HepG2 (cell line): ENCODE data around the gene NPAS2. TPM values are rescaled to one million over a fixed set of nuclear protein-coding genes. Genes with fewer than 3 reads are reported as not detected.

Experiments
- FOXJ3 ChIP-seq: sonication (generic); formaldehyde crosslinking; IDR thresholded peaks from 2 replicates; pipeline ENCODE4 v1.4.0; 2020; ENCODE audit warnings: missing genetic modification reagents, mild to moderate bottlenecking, borderline replicate concordance
- FOXK2 ChIP-seq: fragments of 450-650 bp; IDR thresholded peaks from 2 replicates; pipeline ENCODE4 v1.6.1; 2016
- HNF4A ChIP-seq: sonication (generic); formaldehyde crosslinking; IDR thresholded peaks from 2 replicates; pipeline ENCODE4 v1.4.0; 2020; ENCODE audit warnings: missing genetic modification reagents
- REXO4 ChIP-seq: sonication (generic); formaldehyde crosslinking; IDR thresholded peaks from 2 replicates; pipeline ENCODE4 v1.8.0; 2022; ENCODE audit warnings: missing genetic modification reagents, mild to moderate bottlenecking, borderline replicate concordance
- SMARCC2 ChIP-seq: fragments of 450-650 bp; IDR thresholded peaks from 2 replicates; pipeline ENCODE4 v1.6.1; 2017; ENCODE audit warnings: antibody characterized with exemption, mild to moderate bottlenecking
- SSRP1 ChIP-seq: IDR thresholded peaks from 2 replicates; pipeline ENCODE4 v1.6.1; 2016; ENCODE audit warnings: control low read depth
- TEAD3 ChIP-seq: optimal IDR thresholded peaks from 2 replicates; pipeline ENCODE3; 2016; ENCODE audit warnings: borderline replicate concordance
- YEATS2 ChIP-seq: sonication (generic); formaldehyde crosslinking; IDR thresholded peaks from 2 replicates; pipeline ENCODE4 v1.4.0; 2020; ENCODE audit warnings: missing genetic modification reagents, borderline replicate concordance
- ZFY ChIP-seq: sonication (generic); formaldehyde crosslinking; IDR thresholded peaks from 2 replicates; pipeline ENCODE4 v1.4.0; 2020; ENCODE audit warnings: missing genetic modification reagents
- ZNF430 ChIP-seq: sonication (generic); formaldehyde crosslinking; IDR thresholded peaks from 2 replicates; pipeline ENCODE4 v1.9.0; 2021; ENCODE audit warnings: mild to moderate bottlenecking, missing genetic modification reagents
- ZNF562 ChIP-seq: sonication (generic); formaldehyde crosslinking; IDR thresholded peaks from 2 replicates; pipeline ENCODE4 v1.8.0; 2022; ENCODE audit warnings: missing genetic modification reagents, borderline replicate concordance
- ZNF589 ChIP-seq: sonication (generic); formaldehyde crosslinking; conservative IDR thresholded peaks from 2 replicates; pipeline ENCODE4 v1.8.0; 2022; ENCODE audit warnings: mild to moderate bottlenecking, moderate library complexity, missing genetic modification reagents
- ZNF672 ChIP-seq: sonication (generic); formaldehyde crosslinking; IDR thresholded peaks from 2 replicates; pipeline ENCODE4 v1.8.1; 2022; ENCODE audit warnings: missing genetic modification reagents
- ZNF749 ChIP-seq: sonication (generic); formaldehyde crosslinking; IDR thresholded peaks from 2 replicates; pipeline ENCODE4 v1.8.0; 2022; ENCODE audit warnings: mild to moderate bottlenecking, missing genetic modification reagents, moderate library complexity, borderline replicate concordance
- ZSCAN20 ChIP-seq: sonication (generic); formaldehyde crosslinking; IDR thresholded peaks from 2 replicates; pipeline ENCODE4 v1.4.0; 2020; ENCODE audit warnings: missing genetic modification reagents, mild to moderate bottlenecking, borderline replicate concordance
- polyA plus RNA-seq, 8 experiments: library from polyadenylated mRNA; depleted of rRNA in 3 of 8; stranded (reverse) in 7 of 8; unstranded in 1 of 8; fragments of >200 nt; fragmentation: Illumina TruSeq in 4 of 8; extraction: Trizol in 4 of 8; gene quantifications; 2 replicates each; pipeline versions ENCODE4 v1.2.1 to v1.2.3, GENCODE V29; 2011 to 2016; ENCODE audit warnings: low read depth in 4 of 8, missing spikeins in 1 of 8, mixed read lengths in 1 of 8; ENCODE audit not compliant: insufficient read depth in 1 of 8
- total RNA-seq, 5 experiments: library from RNA; depleted of rRNA; stranded (reverse); fragments of >200 nt; fragmentation: Illumina TruSeq; extraction: Trizol; gene quantifications; 2 replicates each; pipeline ENCODE4 v1.2.3, GENCODE V29; 2016; ENCODE audit warnings: low read depth in 1 of 5
- TF ChIP-seq, protein P1 (sequence below): sonication (generic); formaldehyde crosslinking; IDR thresholded peaks from 2 replicates; pipeline ENCODE4 v1.4.0; 2020; ENCODE audit warnings: low read depth, missing genetic modification reagents
- TF ChIP-seq, protein P2 (sequence below): sonication (generic); formaldehyde crosslinking; conservative IDR thresholded peaks from 2 replicates; pipeline ENCODE4 v1.4.0; 2020; ENCODE audit warnings: missing genetic modification reagents
- TF ChIP-seq, protein P3 (sequence below): sonication (generic); formaldehyde crosslinking; IDR thresholded peaks from 2 replicates; pipeline ENCODE4 v1.4.0; 2020; ENCODE audit warnings: missing genetic modification reagents
- TF ChIP-seq, protein P4 (sequence below): sonication (generic); formaldehyde crosslinking; IDR thresholded peaks from 2 replicates; pipeline ENCODE4 v1.4.0; 2020; ENCODE audit warnings: low read depth, mild to moderate bottlenecking, missing genetic modification reagents
- TF ChIP-seq, protein P5 (sequence below): sonication (generic); formaldehyde crosslinking; IDR thresholded peaks from 2 replicates; pipeline ENCODE4 v1.4.0; 2020; ENCODE audit warnings: missing genetic modification reagents, borderline replicate concordance

The NPAS2 gene
- total and polyA plus RNA-seq, 2 of the 13 experiments (the other 11 are each of a cell fraction or from before 2014, with no cell fraction given), result 14.8 to 37.5 TPM

DNA sequence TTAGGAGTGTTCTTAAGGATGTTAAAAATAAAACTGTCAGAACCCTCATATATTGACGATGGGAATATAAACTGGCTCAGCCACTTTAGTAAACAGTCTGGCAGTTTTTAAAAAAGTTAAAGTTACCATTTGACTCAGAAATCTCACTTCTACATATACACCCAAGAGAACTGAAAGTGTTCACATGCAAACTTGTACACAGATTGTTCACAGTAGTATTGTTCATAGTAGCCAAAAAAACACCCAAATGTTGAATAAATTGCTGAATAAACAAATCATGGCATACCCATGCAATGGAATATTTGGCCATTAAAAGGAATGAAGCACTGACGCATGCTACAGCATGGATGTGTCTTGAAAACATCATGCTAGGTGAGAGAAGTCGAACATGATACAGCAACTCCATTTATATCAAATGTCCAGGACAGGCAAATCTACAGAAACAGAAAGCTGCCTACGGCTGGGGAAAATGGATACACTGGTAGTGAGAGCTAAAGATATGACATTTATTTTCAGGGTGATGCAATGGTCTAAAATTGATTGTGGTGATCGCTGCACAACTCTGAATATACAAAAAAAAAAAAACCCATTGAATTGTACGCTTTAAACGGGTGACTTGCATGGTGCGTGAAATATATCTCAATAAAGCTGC is 192.2 kb downstream of the NPAS2 start (continued):
- TF ChIP-seq, protein P1, sequence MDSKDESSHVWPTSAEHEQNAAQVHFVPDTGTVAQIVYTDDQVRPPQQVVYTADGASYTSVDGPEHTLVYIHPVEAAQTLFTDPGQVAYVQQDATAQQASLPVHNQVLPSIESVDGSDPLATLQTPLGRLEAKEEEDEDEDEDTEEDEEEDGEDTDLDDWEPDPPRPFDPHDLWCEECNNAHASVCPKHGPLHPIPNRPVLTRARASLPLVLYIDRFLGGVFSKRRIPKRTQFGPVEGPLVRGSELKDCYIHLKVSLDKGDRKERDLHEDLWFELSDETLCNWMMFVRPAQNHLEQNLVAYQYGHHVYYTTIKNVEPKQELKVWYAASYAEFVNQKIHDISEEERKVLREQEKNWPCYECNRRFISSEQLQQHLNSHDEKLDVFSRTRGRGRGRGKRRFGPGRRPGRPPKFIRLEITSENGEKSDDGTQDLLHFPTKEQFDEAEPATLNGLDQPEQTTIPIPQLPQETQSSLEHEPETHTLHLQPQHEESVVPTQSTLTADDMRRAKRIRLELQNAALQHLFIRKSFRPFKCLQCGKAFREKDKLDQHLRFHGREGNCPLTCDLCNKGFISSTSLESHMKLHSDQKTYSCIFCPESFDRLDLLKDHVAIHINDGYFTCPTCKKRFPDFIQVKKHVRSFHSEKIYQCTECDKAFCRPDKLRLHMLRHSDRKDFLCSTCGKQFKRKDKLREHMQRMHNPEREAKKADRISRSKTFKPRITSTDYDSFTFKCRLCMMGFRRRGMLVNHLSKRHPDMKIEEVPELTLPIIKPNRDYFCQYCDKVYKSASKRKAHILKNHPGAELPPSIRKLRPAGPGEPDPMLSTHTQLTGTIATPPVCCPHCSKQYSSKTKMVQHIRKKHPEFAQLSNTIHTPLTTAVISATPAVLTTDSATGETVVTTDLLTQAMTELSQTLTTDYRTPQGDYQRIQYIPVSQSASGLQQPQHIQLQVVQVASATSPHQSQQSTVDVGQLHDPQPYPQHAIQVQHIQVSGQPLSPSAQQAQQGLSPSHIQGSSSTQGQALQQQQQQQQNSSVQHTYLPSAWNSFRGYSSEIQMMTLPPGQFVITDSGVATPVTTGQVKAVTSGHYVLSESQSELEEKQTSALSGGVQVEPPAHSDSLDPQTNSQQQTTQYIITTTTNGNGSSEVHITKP (CRISPR knock-in tag), result no peak
- 0 out of 2 replicates have a peak, but pooled peaks have one; percentile 35 for TF ChIP-seq FOXJ3 (CRISPR knock-in tag)
- no peak for TF ChIP-seq FOXK2
- no peak for TF ChIP-seq ZNF562 (CRISPR knock-in tag)
- no peak for TF ChIP-seq ZSCAN20 (CRISPR knock-in tag)
- no peak for TF ChIP-seq SMARCC2
- peak; percentile 14; the same call in 1 of the 2 replicates for TF ChIP-seq SSRP1 (CRISPR knock-in tag)
- TF ChIP-seq, protein P2, sequence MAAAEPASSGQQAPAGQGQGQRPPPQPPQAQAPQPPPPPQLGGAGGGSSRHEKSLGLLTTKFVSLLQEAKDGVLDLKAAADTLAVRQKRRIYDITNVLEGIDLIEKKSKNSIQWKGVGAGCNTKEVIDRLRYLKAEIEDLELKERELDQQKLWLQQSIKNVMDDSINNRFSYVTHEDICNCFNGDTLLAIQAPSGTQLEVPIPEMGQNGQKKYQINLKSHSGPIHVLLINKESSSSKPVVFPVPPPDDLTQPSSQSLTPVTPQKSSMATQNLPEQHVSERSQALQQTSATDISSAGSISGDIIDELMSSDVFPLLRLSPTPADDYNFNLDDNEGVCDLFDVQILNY (CRISPR knock-in tag), result no peak
- TF ChIP-seq HNF4A (CRISPR knock-in tag), result no peak
- TF ChIP-seq YEATS2 (CRISPR knock-in tag), result no peak
- TF ChIP-seq ZNF430 (CRISPR knock-in tag), result no peak
- TF ChIP-seq, protein P3, sequence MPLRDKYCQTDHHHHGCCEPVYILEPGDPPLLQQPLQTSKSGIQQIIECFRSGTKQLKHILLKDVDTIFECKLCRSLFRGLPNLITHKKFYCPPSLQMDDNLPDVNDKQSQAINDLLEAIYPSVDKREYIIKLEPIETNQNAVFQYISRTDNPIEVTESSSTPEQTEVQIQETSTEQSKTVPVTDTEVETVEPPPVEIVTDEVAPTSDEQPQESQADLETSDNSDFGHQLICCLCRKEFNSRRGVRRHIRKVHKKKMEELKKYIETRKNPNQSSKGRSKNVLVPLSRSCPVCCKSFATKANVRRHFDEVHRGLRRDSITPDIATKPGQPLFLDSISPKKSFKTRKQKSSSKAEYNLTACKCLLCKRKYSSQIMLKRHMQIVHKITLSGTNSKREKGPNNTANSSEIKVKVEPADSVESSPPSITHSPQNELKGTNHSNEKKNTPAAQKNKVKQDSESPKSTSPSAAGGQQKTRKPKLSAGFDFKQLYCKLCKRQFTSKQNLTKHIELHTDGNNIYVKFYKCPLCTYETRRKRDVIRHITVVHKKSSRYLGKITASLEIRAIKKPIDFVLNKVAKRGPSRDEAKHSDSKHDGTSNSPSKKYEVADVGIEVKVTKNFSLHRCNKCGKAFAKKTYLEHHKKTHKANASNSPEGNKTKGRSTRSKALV (CRISPR knock-in tag), result 0 out of 2 replicates have a peak, but pooled peaks have one; percentile 13
- TF ChIP-seq ZNF672, result no peak
- TF ChIP-seq, protein P4, sequence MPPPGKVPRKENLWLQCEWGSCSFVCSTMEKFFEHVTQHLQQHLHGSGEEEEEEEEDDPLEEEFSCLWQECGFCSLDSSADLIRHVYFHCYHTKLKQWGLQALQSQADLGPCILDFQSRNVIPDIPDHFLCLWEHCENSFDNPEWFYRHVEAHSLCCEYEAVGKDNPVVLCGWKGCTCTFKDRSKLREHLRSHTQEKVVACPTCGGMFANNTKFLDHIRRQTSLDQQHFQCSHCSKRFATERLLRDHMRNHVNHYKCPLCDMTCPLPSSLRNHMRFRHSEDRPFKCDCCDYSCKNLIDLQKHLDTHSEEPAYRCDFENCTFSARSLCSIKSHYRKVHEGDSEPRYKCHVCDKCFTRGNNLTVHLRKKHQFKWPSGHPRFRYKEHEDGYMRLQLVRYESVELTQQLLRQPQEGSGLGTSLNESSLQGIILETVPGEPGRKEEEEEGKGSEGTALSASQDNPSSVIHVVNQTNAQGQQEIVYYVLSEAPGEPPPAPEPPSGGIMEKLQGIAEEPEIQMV (CRISPR knock-in tag), result no peak
- no peak for TF ChIP-seq ZNF589
- no peak for TF ChIP-seq ZFY
- TF ChIP-seq REXO4, result no peak
- TF ChIP-seq, protein P5, sequence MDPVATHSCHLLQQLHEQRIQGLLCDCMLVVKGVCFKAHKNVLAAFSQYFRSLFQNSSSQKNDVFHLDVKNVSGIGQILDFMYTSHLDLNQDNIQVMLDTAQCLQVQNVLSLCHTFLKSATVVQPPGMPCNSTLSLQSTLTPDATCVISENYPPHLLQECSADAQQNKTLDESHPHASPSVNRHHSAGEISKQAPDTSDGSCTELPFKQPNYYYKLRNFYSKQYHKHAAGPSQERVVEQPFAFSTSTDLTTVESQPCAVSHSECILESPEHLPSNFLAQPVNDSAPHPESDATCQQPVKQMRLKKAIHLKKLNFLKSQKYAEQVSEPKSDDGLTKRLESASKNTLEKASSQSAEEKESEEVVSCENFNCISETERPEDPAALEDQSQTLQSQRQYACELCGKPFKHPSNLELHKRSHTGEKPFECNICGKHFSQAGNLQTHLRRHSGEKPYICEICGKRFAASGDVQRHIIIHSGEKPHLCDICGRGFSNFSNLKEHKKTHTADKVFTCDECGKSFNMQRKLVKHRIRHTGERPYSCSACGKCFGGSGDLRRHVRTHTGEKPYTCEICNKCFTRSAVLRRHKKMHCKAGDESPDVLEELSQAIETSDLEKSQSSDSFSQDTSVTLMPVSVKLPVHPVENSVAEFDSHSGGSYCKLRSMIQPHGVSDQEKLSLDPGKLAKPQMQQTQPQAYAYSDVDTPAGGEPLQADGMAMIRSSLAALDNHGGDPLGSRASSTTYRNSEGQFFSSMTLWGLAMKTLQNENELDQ (CRISPR knock-in tag), result no peak
- no peak for TF ChIP-seq TEAD3 (CRISPR knock-in tag)
- no peak for TF ChIP-seq ZNF749 (CRISPR knock-in tag)
